ENCODE measurements around the gene TPST1.
A peak's percentile ranks its signal among the peaks of the same experiment; 100 is the strongest.

The TPST1 gene

DNA sequence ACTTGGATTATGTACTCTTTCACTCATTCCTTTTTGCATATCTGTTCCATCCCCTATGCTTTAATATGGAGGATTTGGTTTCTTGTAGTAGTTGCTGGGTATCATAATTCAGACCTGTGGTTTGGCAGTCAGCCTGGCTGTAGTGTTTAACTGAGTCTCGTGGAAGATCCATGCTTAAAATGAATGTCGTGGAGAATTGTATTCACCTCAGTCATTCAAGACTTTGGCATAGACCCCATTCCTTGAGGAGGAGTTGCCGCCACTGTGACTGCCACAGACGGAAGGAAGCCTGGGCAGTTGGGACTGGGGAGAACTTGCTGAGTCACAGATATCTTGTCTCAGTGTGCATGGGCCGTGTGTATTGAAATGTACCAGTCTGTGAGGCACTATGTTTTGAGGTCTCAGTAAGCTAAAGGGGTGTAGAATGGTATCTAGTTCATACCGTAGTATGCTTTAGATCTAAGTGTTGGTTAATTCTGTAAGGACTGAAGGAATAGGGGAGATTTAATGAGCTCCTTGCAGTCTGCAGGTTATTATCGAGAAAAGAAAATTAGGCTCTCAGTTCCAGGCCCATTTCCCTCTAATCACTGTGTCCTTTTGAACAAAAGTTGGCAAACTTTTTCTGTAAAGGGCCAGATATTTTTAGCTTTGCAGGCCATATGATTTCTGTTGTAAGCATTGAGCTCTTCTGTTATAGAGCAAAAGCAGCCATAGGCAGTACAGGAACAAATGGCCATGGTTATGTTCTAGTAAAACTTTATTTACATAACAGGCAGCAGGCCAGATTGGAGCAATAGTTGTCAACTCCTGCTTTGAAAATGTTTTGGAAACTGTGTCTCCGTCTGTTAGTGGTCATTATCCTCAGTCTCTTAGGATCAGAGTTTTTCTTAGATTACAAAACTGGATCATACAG, 76.8 kb downstream of the TPST1 start:
- TF ChIP-seq, protein P1, sequence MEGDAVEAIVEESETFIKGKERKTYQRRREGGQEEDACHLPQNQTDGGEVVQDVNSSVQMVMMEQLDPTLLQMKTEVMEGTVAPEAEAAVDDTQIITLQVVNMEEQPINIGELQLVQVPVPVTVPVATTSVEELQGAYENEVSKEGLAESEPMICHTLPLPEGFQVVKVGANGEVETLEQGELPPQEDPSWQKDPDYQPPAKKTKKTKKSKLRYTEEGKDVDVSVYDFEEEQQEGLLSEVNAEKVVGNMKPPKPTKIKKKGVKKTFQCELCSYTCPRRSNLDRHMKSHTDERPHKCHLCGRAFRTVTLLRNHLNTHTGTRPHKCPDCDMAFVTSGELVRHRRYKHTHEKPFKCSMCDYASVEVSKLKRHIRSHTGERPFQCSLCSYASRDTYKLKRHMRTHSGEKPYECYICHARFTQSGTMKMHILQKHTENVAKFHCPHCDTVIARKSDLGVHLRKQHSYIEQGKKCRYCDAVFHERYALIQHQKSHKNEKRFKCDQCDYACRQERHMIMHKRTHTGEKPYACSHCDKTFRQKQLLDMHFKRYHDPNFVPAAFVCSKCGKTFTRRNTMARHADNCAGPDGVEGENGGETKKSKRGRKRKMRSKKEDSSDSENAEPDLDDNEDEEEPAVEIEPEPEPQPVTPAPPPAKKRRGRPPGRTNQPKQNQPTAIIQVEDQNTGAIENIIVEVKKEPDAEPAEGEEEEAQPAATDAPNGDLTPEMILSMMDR (conservative IDR thresholded peaks at IDR 0.05) = no peak
- H3K27ac ChIP-seq = peak overlapping the region; percentile 36

GRCh38 chr7:66282591-66282935, 77.4 kb downstream of the TPST1 start:
- peak overlapping the region; percentile 36 for H3K27ac ChIP-seq
- TF ChIP-seq, protein P1 (conservative IDR thresholded peaks at IDR 0.05) = no peak

- H3K27ac ChIP-seq = no peak overlapping the region
- TF ChIP-seq, protein P1 (conservative IDR thresholded peaks at IDR 0.05) = no peak
These were observed 78.1 kb downstream of the TPST1 start for GRCh38 chr7:66283003-66283920.

DNA sequence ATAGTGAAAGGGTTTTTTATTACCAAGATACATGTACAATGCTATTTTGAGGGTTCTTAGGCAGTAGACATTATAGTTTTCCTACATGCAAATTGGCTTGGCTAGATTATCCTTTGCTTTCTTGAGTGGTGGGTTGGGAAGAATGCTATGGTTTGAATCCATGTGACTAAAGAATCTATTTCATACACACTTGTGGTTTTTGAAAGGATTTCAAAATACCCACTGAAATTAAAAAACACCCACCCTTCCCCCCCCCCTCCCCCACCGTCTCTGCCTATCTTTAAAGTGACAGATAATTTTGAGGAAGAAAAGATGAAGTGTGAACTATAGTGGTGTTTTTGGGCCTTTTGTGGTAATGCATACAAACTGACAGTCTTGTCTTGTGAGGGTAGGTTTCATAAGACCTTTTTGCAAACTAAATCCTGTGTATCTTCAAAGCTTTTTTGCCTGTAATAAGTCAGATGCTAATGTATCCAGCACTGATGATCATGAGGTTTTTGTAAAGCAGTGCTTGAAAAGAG, 90.9 kb downstream of the TPST1 start:
- TF ChIP-seq, protein P1 (conservative IDR thresholded peaks at IDR 0.05) = no peak
- no peak overlapping the region for H3K27ac ChIP-seq

DNA sequence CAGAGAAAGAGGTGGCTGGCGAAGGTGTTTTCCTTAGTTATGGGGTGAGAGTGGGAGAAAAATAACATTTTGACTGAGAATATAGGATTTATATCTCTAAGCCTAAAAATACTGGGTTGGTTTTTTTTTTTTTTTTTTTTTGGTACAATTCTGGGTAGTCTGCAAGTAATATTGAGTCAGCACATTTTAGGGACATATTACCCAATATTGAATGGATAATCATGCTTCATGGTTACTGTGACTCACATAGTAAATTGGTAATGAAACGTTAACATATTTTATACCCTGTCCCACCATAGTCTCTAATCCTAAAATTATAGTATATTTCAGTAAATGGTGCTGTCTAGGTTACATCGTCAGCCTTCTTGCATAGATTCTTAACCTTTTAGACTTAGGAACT, 91.4 kb downstream of the TPST1 start:
- TF ChIP-seq, protein P1 (conservative IDR thresholded peaks at IDR 0.05) = no peak
- no peak overlapping the region for H3K27ac ChIP-seq

DNA sequence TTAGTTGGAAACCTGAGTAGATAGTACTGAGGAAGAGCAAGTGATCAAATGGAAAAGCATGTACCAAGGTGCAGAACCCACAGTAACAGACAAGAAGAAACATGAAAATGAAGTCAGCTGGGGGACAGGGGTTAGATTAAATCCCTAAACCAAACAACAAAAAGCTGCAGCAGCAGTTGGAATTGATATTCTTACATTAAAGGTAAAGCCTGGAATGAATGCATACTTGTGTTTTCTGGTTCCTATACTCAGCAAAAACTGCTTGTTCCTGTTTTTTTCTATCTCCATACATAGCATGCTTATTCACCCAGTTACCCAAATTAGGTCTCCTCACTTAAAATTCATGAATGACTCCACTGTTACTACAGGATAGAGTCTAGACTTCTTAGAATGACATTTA, 92.4 kb downstream of the TPST1 start:
- TF ChIP-seq, protein P1 (conservative IDR thresholded peaks at IDR 0.05) = no peak
- H3K27ac ChIP-seq = no peak overlapping the region

DNA sequence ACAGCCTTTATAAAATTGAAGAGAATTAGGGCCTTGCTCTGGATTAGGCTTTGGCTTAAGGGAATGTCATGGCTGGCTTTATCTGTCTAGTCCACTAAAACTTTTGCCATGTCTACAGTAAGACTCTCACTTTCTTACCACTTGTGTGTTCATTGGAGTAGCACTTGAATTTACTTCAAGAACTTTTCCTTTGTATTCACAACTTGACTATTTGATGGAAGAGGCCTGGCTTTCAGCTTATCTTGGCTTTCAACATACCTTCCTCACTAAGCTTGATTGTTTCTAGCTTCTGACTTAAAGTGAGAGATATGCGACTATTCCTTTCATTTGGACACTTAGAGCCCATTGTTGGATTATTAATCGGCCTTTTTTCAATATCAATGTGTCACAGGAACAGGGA, 96.1 kb downstream of the TPST1 start:
- no peak overlapping the region for H3K27ac ChIP-seq
- TF ChIP-seq, protein P1 (conservative IDR thresholded peaks at IDR 0.05) = no peak

All from VCaP (cell line).